Renal cortical epithelial cell (primary cell): Measurements from ENCODE around the gene MTHFR. TPM values are rescaled to one million over a fixed set of nuclear protein-coding genes. Genes with fewer than 3 reads are reported as not detected.

Source experiments
- DNase-seq: peaks from one replicate; pipeline ENCODE4 v3.0.0-alpha.2; 2011; ENCODE audit warnings: low read depth
- total RNA-seq: library from RNA; depleted of rRNA; stranded (reverse); fragments of >200 nt; gene quantifications from 2 replicates; pipeline ENCODE4 v1.2.3, GENCODE V29; 2014

MTHFR gene
- total RNA-seq, 1 donor from 2014 or later = 19.8 TPM

GRCh38 chr1:11759791-11760190, 46.0 kb downstream of the MTHFR start:
- no peak for DNase-seq

GRCh38 chr1:11757047-11757446, 48.7 kb downstream of the MTHFR start:
- DNase-seq = no peak

- peak; percentile 28 for DNase-seq
Observed at GRCh38 chr1:11753555-11754208, 52.1 kb downstream of the MTHFR start.

GRCh38 chr1:11752359-11753088, 53.2 kb downstream of the MTHFR start:
- no peak for DNase-seq

GRCh38 chr1:11751087-11751486, 54.7 kb downstream of the MTHFR start:
- DNase-seq = no peak

- DNase-seq = no peak
Observed at GRCh38 chr1:11749996-11750395, 55.8 kb downstream of the MTHFR start.

GRCh38 chr1:11749203-11749689, 56.5 kb downstream of the MTHFR start:
- DNase-seq = no peak

- no peak for DNase-seq
Observed at GRCh38 chr1:11748294-11749202, 57.2 kb downstream of the MTHFR start.

GRCh38 chr1:11746795-11747487, 58.8 kb downstream of the MTHFR start:
- no peak for DNase-seq

- DNase-seq = no peak
Observed at GRCh38 chr1:11746092-11746491, 59.7 kb downstream of the MTHFR start.

- DNase-seq = no peak
Observed at GRCh38 chr1:11744287-11744686, 61.5 kb downstream of the MTHFR start.

- peak; percentile 42 for DNase-seq
Observed at GRCh38 chr1:11741919-11742558, 63.7 kb downstream of the MTHFR start.

GRCh38 chr1:11741482-11741881, 64.3 kb downstream of the MTHFR start:
- no peak for DNase-seq

GRCh38 chr1:11740258-11741192, 65.2 kb downstream of the MTHFR start:
- DNase-seq = no peak

GRCh38 chr1:11738783-11739182, 67.0 kb downstream of the MTHFR start:
- no peak for DNase-seq

GRCh38 chr1:11738096-11738495, 67.7 kb downstream of the MTHFR start:
- DNase-seq = no peak

GRCh38 chr1:11736746-11737639, 68.8 kb downstream of the MTHFR start:
- peak; percentile 98 for DNase-seq

- peak; percentile 81 for DNase-seq
Observed at GRCh38 chr1:11735854-11736745, 69.7 kb downstream of the MTHFR start, which contains the start of gene AGTRAP. TSS of gene AGTRAP (plus strand) at chr1:11736136. CDS start at chr1:11736209, 73 bp downstream.
